Measurements from ENCODE around the gene PLPP2. TPM values are rescaled to one million over a fixed set of nuclear protein-coding genes. Genes with fewer than 3 reads are reported as not detected.
"Not testable (repeated sequence)": the region's sequence is repeated elsewhere in the genome, so short reads cannot be mapped to it uniquely, and the experiment has no call there.

The PLPP2 gene
- polyA plus RNA-seq, 1 donor from 2014 or later = 0.53 TPM

DNA sequence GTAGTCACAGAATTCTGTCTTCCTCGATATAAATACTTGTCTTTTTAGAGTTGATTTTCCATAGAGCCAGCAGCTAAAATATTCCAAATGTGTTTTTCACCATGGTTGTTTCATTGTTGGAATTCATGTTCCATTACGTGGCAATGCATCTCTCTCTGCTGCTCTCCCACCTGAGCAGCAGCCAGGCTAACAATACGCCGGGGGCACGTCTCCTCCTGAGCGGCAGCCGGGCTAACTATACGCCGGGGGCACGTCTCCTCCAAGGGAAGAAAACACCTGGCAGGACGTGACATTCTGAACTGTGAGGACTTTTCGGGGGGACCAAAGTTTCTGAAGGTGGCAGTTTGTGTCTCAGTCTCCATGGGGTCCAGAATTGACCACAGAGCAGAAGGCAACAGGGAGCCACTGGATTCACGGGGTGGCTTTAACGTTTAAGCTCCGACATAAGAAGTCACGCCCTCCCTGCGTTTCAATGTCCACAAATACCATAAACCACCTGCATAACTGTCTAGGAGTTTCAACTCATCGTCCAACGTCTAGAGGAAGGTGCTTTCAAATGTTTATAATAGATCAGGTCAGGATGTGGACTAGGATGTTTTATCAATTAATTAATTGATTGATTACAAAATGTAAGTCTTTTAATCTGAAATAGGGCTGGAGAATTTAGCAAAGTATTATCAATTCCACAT, 15.1 kb downstream of the PLPP2 start:
- no peak overlapping the region for H3K4me3 Mint-ChIP-seq
- no peak overlapping the region for H3K27ac Mint-ChIP-seq
- H3K4me1 Mint-ChIP-seq = no peaks in the 10 kb centered on the region
- H3K36me3 Mint-ChIP-seq = no peaks in the 10 kb centered on the region
- H3K27me3 Mint-ChIP-seq = peaks cover 28% of the 10 kb centered on the region
- H3K9me3 Mint-ChIP-seq = no peaks in the 10 kb centered on the region

DNA sequence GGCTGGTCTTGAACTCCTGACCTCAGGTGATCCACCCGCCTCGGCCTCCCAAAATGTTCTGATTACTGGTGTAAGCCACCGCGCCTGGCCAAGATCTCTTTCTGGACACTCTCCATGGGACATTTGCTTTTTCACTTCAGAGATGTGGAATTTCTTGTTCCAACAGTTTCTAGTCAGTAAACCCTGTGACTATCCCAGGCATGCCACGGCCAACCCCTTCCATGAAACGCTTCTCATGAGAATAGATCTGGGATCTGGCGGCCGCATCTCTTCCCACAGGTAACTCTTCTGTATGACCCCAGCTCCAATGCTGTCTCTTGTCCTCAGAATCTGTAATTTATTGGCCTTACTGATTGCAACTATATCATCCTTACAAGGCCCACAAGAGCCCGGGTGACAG, 16.2 kb downstream of the PLPP2 start:
- no peaks in the 10 kb centered on the region for H3K9me3 Mint-ChIP-seq
- peaks cover 27% of the 10 kb centered on the region for H3K27me3 Mint-ChIP-seq
- H3K27ac Mint-ChIP-seq = no peak overlapping the region
- no peaks in the 10 kb centered on the region for H3K4me1 Mint-ChIP-seq
- H3K4me3 Mint-ChIP-seq = no peak overlapping the region
- H3K36me3 Mint-ChIP-seq = no peaks in the 10 kb centered on the region

DNA sequence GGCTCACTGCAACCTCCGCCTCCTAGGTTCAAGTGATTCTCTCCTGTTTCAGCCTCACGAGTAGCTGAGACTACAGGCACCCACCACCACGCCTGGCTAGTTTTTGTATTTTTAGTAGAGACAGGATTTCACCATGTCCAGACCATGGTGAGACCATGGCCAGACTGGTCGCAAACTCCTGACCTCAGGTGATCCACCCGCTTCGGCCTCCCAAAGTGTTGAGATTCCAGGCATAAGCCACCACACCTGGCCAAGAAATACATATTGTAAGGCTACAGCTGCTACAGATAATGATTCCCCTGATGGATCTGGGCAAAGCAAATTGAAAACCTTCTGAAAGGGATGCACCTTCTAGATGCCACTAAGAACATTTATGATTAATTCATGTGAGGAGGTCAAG, 17.8 kb downstream of the PLPP2 start:
- no peaks in the 10 kb centered on the region for H3K4me1 Mint-ChIP-seq
- H3K27ac Mint-ChIP-seq = no peak overlapping the region
- no peak overlapping the region for H3K4me3 Mint-ChIP-seq
- peaks cover 20% of the 10 kb centered on the region for H3K27me3 Mint-ChIP-seq
- no peaks in the 10 kb centered on the region for H3K36me3 Mint-ChIP-seq
- H3K9me3 Mint-ChIP-seq = no peaks in the 10 kb centered on the region

DNA sequence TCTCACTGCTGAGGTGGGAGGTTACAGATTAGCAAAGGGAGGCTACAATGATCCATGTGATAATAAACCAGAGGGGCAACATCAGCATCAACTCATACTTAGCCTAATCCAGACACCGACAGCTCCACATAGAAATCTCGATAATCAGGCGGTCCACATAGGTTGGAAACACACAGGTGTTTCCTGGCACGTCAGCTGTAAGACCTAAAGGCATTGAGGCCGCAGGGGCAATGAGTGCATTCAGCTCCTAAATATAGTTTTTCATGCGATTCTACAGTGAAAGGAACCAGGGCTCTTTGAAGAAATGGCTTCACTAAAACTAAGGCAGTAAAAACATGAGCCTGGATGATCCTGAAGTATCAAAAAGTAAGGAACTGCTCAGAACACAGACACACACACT, 19.3 kb downstream of the PLPP2 start:
- H3K27me3 Mint-ChIP-seq = peaks cover 13% of the 10 kb centered on the region

DNA sequence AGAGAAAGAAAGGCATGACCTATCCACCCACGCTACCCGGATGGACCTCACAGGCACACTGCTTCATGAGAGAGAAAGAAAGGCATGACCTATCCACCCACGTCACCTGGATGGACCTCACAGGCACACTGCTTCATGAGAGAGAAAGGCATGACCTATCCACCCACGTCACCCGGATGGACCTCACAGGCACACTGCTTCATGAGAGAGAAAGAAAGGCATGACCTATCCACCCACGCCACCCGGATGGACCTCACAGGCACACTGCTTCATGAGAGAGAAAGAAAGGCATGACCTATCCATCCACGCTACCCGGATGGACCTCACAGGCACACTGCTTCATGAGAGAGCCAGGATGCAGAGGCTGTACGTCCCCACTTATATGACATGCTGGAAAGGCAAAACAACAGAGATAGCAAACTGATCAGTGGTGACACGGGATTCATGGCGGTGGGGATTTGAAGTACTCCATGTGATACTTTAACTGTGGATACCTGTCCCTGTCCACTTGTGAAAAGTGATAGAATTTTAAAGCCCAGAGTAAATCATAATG, 20.4 kb downstream of the PLPP2 start:
- not testable (repeated sequence) for H3K9me3 Mint-ChIP-seq, H3K4me1 Mint-ChIP-seq, H3K4me3 Mint-ChIP-seq, H3K36me3 Mint-ChIP-seq
- H3K27me3 Mint-ChIP-seq = peaks cover 18% of the 10 kb centered on the region
- peak overlapping the region in 1 of 3 donors; percentile 47 for H3K27ac Mint-ChIP-seq

More for the DNA sequence above, 19.3 kb downstream of the PLPP2 start:
- Mint-ChIP-seq H3K36me3 (no peaks in the 10 kb centered on the region), H3K9me3 (no peaks in the 10 kb centered on the region), H3K4me3 (no peak overlapping the region), H3K27ac (no peak overlapping the region), H3K4me1 (peaks cover under 1 to 4% (median 2%) of the 10 kb centered on the region in 3 donors)

DNA sequence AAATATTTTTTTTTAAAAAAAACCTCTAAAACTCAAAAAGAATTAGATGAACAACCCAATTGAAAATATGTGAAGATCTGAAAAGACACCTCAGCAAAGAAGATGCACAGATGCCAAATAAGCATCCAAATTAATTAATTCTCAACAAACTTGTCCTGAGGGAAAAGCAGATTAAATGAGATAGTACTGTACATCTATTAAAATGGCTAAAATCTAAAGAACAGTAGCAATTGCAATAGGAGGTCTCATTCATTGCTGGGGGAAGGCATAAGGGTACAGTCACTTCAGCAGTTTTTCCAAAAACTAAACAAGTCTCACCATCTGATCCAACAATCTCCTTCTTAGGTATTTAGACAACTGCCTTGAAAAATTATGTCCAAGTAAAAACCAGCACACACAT, 22.0 kb downstream of the PLPP2 start:
- H3K9me3 Mint-ChIP-seq = no peaks in the 10 kb centered on the region
- H3K4me3 Mint-ChIP-seq = peak overlapping the region in 1 of 4 donors; percentile 32
- H3K27ac Mint-ChIP-seq = no peak overlapping the region
- H3K4me1 Mint-ChIP-seq = peaks cover 3 to 8% (median 7%) of the 10 kb centered on the region in 3 donors
- H3K27me3 Mint-ChIP-seq = peaks cover 20% of the 10 kb centered on the region
- H3K36me3 Mint-ChIP-seq = no peaks in the 10 kb centered on the region

DNA sequence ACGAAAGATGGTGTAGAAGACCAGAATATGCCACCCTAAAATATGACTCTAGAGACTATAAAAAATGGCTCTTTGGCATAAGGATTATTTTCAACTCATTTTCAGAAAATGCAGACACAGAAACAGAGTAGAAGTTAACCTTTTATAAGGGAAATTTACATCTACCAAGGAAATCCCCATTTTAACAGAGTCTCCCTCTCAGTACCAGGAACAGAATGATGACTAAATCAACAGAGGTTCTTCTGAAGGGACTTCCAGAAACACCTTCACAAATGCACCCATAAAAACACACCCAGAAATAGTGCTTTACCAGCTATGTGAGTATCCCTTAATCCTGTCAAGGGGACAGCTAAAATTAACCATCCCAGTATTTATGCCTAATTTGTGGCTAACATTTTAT, 29.1 kb downstream of the PLPP2 start:
- H3K9me3 Mint-ChIP-seq = peaks cover 0 to 5% (median 2%) of the 10 kb centered on the region in 3 donors
- H3K4me1 Mint-ChIP-seq = peaks cover 3 to 11% (median 7%) of the 10 kb centered on the region in 3 donors
- no peaks in the 10 kb centered on the region for H3K36me3 Mint-ChIP-seq
- peaks cover 17% of the 10 kb centered on the region for H3K27me3 Mint-ChIP-seq
- no peak overlapping the region for H3K27ac Mint-ChIP-seq
- peak overlapping the region in 1 of 4 donors; percentile 27 for H3K4me3 Mint-ChIP-seq

DNA sequence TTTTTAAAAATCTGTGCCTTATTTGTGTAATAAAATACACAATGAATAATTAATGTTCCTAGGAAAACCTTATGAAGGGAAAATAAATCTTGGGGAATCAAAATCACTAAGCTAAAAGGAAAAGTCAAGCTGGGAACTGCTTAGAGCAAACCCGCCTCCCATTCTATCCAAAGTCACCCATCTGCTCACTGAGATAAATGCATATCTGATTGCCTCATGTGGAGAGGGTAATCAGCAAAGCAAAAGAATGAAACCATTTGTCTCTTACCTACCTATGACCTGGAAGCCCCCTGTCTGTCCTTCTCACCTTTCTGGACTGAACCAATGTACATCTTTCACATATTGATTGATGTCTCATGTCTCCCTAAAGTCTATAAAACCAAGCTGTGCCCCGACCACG, 34.4 kb downstream of the PLPP2 start:
- H3K4me1 Mint-ChIP-seq, H3K27ac Mint-ChIP-seq, H3K4me3 Mint-ChIP-seq, H3K27me3 Mint-ChIP-seq, H3K9me3 Mint-ChIP-seq, H3K36me3 Mint-ChIP-seq: not testable (repeated sequence)

DNA sequence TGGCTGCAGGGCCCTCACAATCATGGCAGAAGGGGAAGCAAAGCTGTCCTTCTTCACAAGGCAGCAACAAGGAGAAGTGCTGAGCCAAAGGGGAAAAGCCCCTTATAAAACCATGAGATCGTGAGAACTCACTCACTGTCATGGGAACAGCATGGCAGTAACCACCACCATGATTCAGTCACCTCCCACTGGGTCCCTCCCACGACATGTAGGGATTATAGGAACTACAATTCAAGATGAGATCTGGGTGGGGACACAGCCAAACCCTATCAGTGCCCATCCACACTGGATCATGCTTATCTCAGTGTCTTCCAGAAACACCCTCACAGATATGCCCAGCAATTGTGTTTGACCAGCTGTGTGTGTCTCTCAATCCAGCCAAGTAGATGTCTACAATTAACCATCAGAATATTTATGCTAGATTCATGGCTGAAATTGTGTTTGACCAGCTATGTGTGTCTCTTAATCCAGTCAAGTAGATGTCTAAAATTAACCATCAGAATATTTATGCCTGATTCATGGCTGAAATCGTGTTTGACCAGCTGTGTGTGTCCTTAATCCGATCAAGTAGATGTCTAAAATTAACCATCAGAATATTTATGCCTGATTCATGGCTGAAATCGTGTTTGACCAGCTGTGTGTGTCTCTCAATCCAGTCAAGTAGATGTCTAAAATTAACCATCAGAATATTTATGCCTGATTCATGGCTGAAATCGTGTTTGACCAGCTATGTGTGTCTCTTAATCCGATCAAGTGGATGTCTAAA, 38.6 kb downstream of the PLPP2 start:
- not testable (repeated sequence) for H3K27me3 Mint-ChIP-seq, H3K9me3 Mint-ChIP-seq, H3K27ac Mint-ChIP-seq, H3K4me1 Mint-ChIP-seq, H3K36me3 Mint-ChIP-seq, H3K4me3 Mint-ChIP-seq

GRCh38 chr19:246551-246950, 44.7 kb downstream of the PLPP2 start:
- Mint-ChIP-seq H3K36me3 (no peaks in the 10 kb centered on the region), H3K9me3 (no peaks in the 10 kb centered on the region), H3K27me3 (no peaks in the 10 kb centered on the region), H3K4me3 (no peak overlapping the region), H3K4me1 (no peaks in the 10 kb centered on the region), H3K27ac (no peak overlapping the region)

DNA sequence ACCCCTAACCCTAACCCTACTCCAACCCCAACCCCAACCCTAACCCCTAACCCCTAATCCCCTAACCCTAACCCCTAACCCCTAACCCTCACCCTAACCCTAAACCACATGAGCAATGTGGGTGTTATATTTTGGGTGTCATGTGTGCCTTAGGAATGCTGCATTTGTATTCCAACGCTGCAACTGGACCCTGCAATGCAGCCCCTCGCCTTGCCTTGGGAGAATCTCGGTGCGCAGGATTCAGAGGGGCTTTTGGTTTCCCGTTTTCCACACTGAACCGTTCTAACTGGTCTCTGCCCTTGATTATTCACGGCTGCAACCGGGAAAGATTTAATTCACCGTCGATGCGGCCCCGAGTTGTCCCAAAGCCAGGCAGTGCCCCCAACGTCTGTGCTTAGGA, 45.3 kb downstream of the PLPP2 start:
- not testable (repeated sequence) for H3K9me3 Mint-ChIP-seq, H3K27ac Mint-ChIP-seq, H3K36me3 Mint-ChIP-seq, H3K4me1 Mint-ChIP-seq, H3K27me3 Mint-ChIP-seq, H3K4me3 Mint-ChIP-seq

GRCh38 chr19:245457-245856, 45.7 kb downstream of the PLPP2 start:
- Mint-ChIP-seq H3K27ac (no peak overlapping the region), H3K36me3 (no peaks in the 10 kb centered on the region), H3K4me3 (no peak overlapping the region), H3K9me3 (no peaks in the 10 kb centered on the region), H3K27me3 (no peaks in the 10 kb centered on the region), H3K4me1 (no peaks in the 10 kb centered on the region)

Other genes with a start within 250 kb of the PLPP2 start
- not detected for gene OR4F17, start 184.3 kb downstream of the PLPP2 start, polyA plus RNA-seq
- 7.5 TPM for gene MIER2, start 53.4 kb upstream of the PLPP2 start, polyA plus RNA-seq
- gene C2CD4C, start 117.7 kb upstream of the PLPP2 start, polyA plus RNA-seq = not detected
- not detected for gene SHC2, start 169.6 kb upstream of the PLPP2 start, polyA plus RNA-seq
- 0.36 TPM for gene MADCAM1, start 205.1 kb upstream of the PLPP2 start, polyA plus RNA-seq
- gene TPGS1, start 216.1 kb upstream of the PLPP2 start, polyA plus RNA-seq = 13.8 TPM
- gene CDC34, start 240.4 kb upstream of the PLPP2 start, polyA plus RNA-seq = 20.1 TPM

Data from IgD-negative memory B cell (primary cell).